ENCODE results near the gene CREBRF. TPM values are rescaled to one million over a fixed set of nuclear protein-coding genes. Genes with fewer than 3 reads are reported as not detected.

The CREBRF gene
- total and polyA plus RNA-seq, 2 experiments from 2014 or later: 5.8 to 11.9 TPM

DNA sequence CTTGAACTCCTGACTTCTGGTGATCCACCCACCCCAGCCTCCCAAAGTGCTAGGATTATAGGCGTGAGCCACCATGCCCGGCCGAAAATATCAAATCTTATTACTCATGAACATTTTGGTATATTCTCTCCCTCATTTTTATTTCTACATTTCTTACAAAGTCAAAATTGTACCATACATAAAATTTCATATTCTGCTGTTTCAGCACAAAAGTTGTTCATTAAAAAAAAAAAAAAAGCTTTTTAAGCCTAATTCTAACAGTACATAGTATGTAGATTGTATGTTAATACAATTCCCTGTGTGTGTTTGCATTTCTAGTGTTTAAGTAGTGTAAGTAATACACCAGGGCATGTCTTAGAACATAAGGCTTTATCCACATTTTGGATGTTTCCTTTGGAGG, 103.1 kb downstream of the CREBRF start:
- Histone ChIP-seq H3K4me1 (ENCODE audit: low read depth) (peaks cover 18% of the 10 kb centered on the region), H3K36me3 (peaks cover 13% of the 10 kb centered on the region), H3K27ac (no peak overlapping the region), H3K9me3 (ENCODE audit: low read depth) (no peaks in the 10 kb centered on the region), H3K27me3 (no peaks in the 10 kb centered on the region), H3K4me3 (no peak overlapping the region)
- TF ChIP-seq, protein P1, sequence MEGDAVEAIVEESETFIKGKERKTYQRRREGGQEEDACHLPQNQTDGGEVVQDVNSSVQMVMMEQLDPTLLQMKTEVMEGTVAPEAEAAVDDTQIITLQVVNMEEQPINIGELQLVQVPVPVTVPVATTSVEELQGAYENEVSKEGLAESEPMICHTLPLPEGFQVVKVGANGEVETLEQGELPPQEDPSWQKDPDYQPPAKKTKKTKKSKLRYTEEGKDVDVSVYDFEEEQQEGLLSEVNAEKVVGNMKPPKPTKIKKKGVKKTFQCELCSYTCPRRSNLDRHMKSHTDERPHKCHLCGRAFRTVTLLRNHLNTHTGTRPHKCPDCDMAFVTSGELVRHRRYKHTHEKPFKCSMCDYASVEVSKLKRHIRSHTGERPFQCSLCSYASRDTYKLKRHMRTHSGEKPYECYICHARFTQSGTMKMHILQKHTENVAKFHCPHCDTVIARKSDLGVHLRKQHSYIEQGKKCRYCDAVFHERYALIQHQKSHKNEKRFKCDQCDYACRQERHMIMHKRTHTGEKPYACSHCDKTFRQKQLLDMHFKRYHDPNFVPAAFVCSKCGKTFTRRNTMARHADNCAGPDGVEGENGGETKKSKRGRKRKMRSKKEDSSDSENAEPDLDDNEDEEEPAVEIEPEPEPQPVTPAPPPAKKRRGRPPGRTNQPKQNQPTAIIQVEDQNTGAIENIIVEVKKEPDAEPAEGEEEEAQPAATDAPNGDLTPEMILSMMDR (IDR thresholded peaks at IDR 0.05; ENCODE audit: low read depth, low read length): no peak
- DNase-seq (ENCODE audit: low read depth in 1 of 2, low spot score in 1 of 2): no peak

DNA sequence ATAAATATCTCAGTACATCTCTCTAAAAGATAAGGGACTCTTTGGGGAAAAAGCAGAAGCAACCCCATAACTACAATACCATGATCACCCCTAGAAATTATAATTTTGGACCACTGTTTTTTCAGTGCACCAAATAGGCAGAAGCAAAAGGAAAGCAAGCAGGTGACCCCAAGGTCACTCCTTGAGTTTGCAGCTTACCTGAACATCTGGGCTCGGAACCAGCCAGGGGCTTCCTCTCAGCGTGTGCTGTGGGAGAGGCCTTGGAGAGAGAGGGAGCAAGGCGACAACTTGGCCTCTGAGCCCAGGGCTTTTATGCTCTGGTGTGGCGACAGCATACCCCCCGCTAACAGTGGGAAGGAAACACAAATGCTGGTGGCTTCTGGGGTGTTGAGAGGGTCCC, 105.0 kb downstream of the CREBRF start:
- TF ChIP-seq, protein P1 (IDR thresholded peaks at IDR 0.05; ENCODE audit: low read depth, low read length): no peak
- peaks cover 2% of the 10 kb centered on the region for H3K36me3 ChIP-seq
- H3K27me3 ChIP-seq: no peaks in the 10 kb centered on the region
- H3K4me1 ChIP-seq (ENCODE audit: low read depth): peaks cover 32% of the 10 kb centered on the region
- DNase-seq (ENCODE audit: low read depth in 1 of 2, low spot score in 1 of 2): no peak
- H3K9me3 ChIP-seq (ENCODE audit: low read depth): no peaks in the 10 kb centered on the region
- peak overlapping the region; percentile 61 for H3K27ac ChIP-seq
- H3K4me3 ChIP-seq: no peak overlapping the region

DNA sequence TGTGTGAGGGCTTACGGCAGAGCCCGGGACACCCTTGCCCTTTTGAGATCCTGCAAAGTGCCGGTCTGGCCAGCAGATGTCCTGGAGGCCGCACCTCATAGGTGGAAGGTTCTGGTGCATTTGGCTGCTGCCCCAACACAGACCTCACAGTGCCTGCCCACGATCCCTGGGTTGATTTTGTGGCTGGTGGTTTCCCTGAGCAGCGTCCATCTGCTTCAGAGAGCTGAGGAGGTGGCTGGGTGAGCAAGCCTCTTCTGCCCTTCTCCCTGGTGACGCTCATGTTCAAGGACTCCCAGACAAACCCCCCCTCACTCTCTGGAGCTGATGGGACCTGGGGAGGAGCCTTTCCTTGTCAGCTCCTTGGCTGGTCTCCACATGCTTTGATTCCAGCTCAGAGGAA, 107.1 kb downstream of the CREBRF start:
- TF ChIP-seq, protein P1 (IDR thresholded peaks at IDR 0.05; ENCODE audit: low read depth, low read length): no peak

DNA sequence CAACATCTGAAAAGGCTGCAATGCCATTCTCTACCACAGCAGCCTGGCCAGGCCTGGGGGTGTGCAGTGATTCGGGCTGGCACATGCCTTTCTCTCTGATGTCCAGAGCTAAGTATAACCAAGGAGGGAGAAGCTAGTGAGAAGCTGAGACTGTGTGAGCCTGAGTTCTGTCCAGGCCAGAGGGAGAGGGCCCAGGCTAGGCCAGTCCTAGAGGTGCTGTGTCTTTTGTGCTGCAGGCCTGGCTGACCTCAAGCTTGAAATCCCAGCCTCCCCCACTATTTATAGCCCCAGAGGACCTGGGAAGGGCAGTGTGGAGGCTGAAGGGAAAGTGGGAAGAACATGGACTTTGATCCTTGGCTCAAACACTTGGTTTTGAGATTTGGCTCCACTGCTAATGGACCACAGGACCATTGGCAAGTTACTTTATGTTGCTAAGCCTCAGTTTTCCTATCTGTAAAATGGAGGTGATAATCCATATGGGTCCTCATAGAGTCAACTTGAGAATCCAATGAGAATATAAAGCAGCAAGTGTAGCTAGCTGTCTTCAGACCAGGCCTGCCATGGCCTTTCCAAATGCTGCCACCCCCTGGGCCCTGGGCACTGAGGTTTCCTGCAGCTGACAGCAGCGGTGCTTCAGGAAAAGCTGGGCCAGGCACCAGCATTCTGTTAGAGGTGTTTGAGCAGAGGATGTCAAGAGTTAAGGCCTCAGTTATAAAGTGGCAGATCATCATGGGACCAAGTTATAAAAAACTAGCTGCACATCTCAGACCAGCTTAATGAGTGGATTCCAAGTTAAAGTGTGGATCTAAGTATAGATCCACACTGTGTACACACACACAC, 109.2 kb downstream of the CREBRF start:
- TF ChIP-seq, protein P1 (IDR thresholded peaks at IDR 0.05; ENCODE audit: low read depth, low read length): no peak
- no peaks in the 10 kb centered on the region for H3K27me3 ChIP-seq
- H3K36me3 ChIP-seq: no peaks in the 10 kb centered on the region
- H3K9me3 ChIP-seq (ENCODE audit: low read depth): no peaks in the 10 kb centered on the region
- peaks cover 63% of the 10 kb centered on the region for H3K4me1 ChIP-seq (ENCODE audit: low read depth)
- peak overlapping the region; percentile 72 for H3K27ac ChIP-seq
- peak in 1 of 2 donors; percentile 36 for DNase-seq (ENCODE audit: low read depth in 1 of 2, low spot score in 1 of 2)
- H3K4me3 ChIP-seq: no peak overlapping the region

More for the DNA sequence above, 107.1 kb downstream of the CREBRF start:
- H3K9me3 ChIP-seq (ENCODE audit: low read depth): no peaks in the 10 kb centered on the region
- H3K27ac ChIP-seq: peak overlapping the region; percentile 72
- no peaks in the 10 kb centered on the region for H3K27me3 ChIP-seq
- peak; percentile 41 to 70 for DNase-seq (ENCODE audit: low read depth in 1 of 2, low spot score in 1 of 2)
- no peak overlapping the region for H3K4me3 ChIP-seq
- peaks cover 2% of the 10 kb centered on the region for H3K36me3 ChIP-seq
- H3K4me1 ChIP-seq (ENCODE audit: low read depth): peaks cover 43% of the 10 kb centered on the region

DNA sequence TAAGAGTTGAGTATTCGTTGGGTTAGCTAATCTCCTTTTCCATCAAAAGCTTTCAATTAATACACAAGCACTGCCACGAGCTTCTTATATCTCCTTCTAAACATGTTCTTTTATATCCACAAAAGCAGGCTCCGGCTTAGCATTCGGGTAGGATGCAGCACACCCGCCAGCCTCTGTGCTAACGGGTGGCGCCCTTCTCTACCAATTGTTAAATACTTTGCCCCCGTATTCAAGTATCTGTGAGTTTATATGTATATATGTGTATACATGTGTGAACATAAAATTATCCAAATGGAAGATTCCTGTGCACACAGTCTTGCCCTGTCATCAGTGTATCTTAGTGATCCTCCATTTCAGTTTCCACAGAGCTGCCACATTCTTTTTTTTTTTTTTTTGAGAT, 116.0 kb downstream of the CREBRF start:
- Histone ChIP-seq H3K9me3 (ENCODE audit: low read depth) (no peaks in the 10 kb centered on the region), H3K27me3 (no peaks in the 10 kb centered on the region), H3K4me3 (no peak overlapping the region), H3K36me3 (no peaks in the 10 kb centered on the region), H3K27ac (no peak overlapping the region), H3K4me1 (ENCODE audit: low read depth) (peaks cover 30% of the 10 kb centered on the region)
- no peak for DNase-seq (ENCODE audit: low read depth in 1 of 2, low spot score in 1 of 2)
- TF ChIP-seq, protein P1 (IDR thresholded peaks at IDR 0.05; ENCODE audit: low read depth, low read length): no peak

All from cardiac muscle cell (in vitro differentiated cells and primary cell).